NCI-H1105 treated with DMSO at 0.1 percent for 48 hours (cell line): ENCODE results near the gene ADAMTS15.

Source experiments
- DNase-seq: peaks from one replicate; lab custom pipeline; 2025; lab: John Stamatoyannopoulos, UW

ADAMTS15 gene

GRCh38 chr11:130418756-130419155 is 29.7 kb upstream of the ADAMTS15 start:
- DNase-seq: no peak

GRCh38 chr11:130420478-130421198 is 27.8 kb upstream of the ADAMTS15 start:
- peak; percentile 28 for DNase-seq

- DNase-seq: no peak
Measured at GRCh38 chr11:130421199-130421585, 27.3 kb upstream of the ADAMTS15 start.

DNA sequence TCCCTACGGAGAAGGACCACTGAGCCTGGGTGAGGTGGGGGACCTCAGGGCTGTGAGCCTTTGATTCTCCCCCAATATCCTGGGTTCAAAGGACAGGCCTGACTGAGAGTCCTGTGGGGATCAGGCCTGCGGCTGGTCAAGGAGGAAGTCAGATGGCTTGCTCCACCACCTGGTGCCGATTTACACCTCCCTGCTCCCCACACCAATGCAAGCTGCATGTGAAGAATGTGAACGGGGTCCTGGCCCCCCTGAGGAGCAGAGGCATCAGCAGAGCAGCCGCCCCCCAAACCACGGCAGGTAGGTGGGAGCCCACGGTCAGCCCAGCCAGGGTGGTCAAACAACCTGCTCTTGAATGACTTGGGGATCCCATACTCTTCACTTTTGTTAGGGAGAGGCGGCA is 26.7 kb upstream of the ADAMTS15 start:
- no peak for DNase-seq

GRCh38 chr11:130422251-130422995 is 26.0 kb upstream of the ADAMTS15 start:
- DNase-seq: no peak

GRCh38 chr11:130423541-130424142 is 24.8 kb upstream of the ADAMTS15 start:
- DNase-seq: no peak

DNA sequence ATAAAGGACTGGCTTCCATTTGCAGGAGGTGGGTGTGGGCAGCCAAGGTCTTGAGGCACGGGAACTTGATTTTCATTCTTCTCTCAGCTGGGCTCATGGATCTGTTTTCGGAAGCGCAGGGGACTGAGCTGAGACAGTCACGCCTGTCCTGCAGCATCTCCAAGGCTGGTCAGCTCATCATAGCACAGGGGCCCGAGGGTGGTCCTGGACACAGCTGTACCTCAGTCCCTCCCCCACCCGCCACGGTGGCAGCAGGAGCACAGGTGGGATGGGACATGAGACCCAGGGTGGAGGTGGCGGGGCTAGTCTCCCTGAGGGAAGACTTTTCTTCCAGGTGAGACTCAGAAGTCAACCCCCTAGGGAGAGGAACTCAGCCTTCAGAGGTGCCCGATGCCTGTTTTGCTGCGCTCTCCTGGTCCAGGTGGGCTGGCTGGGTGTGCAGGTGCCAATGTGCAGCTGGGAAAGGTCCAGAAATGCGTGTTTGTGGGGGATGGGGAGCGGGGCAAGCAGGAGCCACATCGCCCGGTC is 23.8 kb upstream of the ADAMTS15 start:
- DNase-seq: no peak

DNA sequence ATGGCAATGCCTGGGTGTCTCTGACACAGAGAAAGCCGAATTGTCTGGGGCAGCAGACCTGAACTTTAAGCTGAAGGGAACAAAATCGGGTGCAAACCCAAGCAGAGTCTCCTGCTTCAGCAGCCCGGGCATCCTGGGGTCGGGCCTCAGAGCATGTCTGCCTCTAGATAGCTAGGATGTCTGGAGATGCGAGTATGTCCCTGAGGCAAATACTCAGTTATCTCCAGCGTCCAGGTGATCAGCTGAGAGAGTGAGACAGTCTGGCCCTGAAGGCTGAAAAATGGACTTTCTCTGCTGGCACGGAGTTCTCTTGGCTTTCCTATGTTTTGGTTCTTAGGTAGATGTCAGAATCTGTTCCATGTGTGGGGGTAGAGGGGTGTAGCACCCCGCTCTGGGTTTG is 23.3 kb upstream of the ADAMTS15 start:
- no peak for DNase-seq

GRCh38 chr11:130426223-130426836 is 22.1 kb upstream of the ADAMTS15 start:
- no peak for DNase-seq

GRCh38 chr11:130426837-130427341 is 21.6 kb upstream of the ADAMTS15 start:
- peak; percentile 81 for DNase-seq

- peak; percentile 58 for DNase-seq
Measured at GRCh38 chr11:130427581-130428315, 20.7 kb upstream of the ADAMTS15 start.

DNA sequence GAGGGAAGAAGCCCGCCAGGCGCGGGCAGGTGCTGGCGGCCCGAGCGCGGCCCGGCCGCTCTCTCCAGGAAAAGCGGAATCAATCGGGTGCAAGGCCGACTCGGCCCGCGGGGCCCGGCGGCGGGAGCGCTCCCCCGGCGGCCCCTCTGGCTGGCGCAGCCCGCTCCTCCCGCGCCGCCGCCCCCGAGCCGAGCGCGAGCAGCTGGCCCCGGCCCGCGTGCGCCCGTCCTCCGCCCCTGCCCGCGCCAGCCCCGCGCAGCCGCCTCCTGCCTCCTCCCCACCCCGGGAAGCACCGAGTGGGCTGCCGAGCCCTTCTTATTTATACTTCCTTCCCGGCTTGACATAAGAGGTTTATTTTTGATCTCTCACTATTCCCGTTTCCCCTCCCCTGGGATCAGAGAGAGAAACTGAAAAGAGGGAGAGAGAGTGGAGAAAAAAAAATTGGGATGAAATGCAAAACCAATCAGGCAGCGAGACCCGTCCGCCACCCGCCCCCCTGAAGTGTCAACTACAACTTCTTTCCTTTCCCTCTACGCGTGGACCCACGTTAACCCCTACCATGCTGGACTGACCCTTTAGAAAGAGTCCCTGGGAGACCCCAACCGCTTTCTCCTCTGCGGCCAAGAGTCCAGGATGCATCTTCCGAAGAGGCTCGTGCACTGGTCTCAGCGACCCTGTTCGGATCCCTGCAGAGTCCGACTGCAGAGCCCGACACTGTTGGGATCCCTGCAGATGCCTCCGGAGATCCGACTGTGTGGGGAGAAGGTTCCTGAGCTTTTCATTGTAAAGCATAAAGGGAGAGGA is 19.9 kb upstream of the ADAMTS15 start, which contains the start of gene ADAMTS8:
Gene ADAMTS8, minus strand, starts transcription at position 294 of the 804 bp plus-strand sequence. CDS start 323 bp downstream, outside the sequence.
- peak; percentile 43 for DNase-seq

DNA sequence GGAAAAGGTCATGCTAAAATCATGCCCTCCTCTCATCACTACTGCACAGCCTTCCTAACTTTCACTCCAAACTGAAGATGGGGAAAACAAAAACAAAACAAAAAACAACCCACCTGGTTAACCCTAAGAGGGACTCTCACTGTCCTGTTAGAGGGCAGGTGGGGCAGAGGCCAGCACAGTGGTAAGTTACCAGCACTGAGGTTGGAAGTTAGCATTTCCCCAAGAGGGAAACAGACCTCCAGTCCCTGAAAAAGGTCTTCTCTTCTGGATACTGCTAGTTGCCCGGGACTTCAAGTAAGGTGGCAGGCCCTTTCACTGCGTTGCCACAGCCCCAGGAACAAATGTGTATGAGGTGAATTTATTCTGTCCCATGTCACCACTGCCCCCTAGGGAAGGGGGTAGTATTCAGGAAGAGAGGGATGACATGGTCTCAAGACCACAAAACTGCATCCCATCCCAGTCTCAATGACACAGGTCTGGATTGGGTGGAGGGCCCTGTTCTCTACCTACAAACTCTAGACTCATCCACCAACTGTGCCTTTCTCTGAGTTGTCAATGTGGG is 19.2 kb upstream of the ADAMTS15 start:
- no peak for DNase-seq

DNA sequence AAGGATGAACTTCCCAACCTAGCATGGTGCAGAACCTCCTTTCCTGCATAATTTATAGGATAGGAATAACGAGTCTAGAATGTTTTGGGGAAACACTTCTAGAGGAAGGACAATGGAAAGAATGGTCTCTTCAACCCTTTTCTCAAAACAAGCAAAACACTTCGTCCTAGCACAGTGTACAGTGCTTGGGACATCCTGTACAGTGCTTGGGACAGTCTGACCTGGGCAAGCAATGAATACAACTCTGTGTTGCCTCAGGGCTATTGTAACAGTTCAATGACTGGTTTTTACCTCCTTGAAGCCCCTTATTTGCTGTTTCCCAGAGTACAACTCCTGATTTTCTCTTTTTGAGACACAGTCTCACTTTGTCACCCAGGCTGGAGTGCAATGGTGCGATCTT is 18.5 kb upstream of the ADAMTS15 start:
- DNase-seq: no peak

- peak; percentile 83 for DNase-seq
Measured at GRCh38 chr11:130431331-130431773, 17.1 kb upstream of the ADAMTS15 start.

DNA sequence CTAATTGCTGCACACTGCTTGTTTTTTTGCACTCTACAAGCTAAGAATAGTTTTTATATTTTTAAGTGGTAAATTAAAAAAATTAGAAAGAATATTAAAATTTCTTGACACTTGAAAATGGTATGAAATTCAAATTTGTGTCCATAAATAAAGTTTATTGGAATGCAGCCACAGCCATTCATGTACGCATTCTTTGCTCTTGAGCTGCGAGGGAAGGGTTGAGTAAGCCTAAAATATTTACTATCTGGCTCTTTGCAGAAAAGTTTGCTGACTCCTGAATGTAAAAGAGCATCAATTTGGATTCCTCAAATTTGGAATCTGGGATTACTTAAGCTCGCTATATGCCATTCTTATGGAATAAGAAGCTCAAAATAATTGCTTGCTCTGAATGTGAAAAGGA is 16.6 kb upstream of the ADAMTS15 start:
- no peak for DNase-seq

- DNase-seq: no peak
Measured at GRCh38 chr11:130433357-130433756, 15.1 kb upstream of the ADAMTS15 start.

DNA sequence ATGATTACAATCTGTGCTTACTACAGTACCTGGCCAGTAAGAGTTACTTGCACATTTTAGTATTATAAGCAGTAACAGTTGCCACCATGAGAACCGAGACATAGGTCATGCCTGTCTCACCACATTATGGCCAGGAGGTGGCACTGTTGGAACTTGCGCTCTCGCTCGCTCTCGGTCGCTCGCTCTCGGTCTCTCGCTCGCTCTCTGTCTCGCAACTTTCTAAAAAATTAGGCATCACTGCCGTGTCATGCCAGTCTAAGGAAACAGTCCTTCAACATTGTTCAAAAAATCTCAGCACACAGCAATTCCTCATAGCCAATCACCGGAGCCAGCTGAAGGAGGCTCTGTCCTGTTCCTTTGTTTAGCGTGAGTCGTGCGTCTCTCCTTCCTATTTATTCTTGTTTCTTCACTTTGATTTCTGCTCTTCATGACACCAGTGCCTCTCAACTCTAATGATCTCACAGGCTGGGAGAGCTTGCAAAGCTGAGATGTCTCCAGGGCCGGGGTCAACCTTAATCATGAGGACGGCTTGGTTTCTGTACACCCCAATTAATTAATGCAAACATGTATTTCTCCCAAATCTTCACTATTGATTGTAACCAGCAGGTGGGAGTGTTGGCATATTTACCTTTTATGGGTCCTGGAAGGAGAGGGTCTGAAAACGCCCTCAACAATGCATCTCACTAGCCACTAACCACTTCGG is 13.8 kb upstream of the ADAMTS15 start:
- DNase-seq: peak; percentile 93

DNA sequence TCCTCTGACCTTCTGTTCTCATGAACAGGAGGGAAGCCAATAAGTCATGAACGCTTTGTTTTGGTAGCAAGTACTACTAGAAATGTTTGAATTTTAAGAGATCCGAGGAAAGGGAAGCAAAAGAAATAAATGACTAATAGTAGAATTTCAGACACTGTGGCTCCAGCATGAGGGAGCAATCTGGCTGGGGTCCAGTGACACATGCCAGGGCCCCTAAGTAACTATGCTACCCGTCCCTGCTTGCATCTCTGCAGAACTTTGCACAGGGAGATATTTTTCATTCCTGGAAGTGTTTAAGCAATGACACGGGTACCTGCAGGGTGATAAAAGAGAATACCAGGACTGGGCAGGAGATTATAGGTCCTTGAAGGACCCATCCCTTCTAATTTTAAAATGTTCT is 12.8 kb upstream of the ADAMTS15 start:
- no peak for DNase-seq
